ENCODE results near the gene OBI1.
"Not testable (repeated sequence)": the region's sequence is repeated elsewhere in the genome, so short reads cannot be mapped to it uniquely, and the experiment has no call there.

Gene OBI1

DNA sequence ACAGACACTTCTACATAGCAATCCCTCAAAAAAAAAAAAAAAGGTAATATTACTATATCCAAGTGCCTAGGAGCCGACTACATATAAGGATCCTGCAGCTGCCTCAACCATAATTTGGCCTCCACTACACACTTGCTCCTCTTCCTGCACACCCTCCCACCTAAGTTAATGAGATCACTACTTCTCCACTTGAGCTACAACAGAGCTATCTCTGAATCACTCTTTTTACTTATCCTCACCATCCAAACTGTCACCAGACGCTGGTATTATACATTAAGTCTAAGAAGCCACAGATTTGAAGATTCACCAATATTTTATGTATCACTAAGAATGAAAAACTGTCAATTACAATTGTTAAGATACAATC lies 8.3 kb downstream of the OBI1 start:
- no peak for DNase-seq (ENCODE audit: low read depth)
- TF ChIP-seq, protein P1, sequence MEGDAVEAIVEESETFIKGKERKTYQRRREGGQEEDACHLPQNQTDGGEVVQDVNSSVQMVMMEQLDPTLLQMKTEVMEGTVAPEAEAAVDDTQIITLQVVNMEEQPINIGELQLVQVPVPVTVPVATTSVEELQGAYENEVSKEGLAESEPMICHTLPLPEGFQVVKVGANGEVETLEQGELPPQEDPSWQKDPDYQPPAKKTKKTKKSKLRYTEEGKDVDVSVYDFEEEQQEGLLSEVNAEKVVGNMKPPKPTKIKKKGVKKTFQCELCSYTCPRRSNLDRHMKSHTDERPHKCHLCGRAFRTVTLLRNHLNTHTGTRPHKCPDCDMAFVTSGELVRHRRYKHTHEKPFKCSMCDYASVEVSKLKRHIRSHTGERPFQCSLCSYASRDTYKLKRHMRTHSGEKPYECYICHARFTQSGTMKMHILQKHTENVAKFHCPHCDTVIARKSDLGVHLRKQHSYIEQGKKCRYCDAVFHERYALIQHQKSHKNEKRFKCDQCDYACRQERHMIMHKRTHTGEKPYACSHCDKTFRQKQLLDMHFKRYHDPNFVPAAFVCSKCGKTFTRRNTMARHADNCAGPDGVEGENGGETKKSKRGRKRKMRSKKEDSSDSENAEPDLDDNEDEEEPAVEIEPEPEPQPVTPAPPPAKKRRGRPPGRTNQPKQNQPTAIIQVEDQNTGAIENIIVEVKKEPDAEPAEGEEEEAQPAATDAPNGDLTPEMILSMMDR (IDR thresholded peaks at IDR 0.05; ENCODE audit: control insufficient read depth, insufficient read depth, low read depth, low read length, missing control alignments): no peak
- no peak overlapping the region for H3K4me3 ChIP-seq (ENCODE audit: control insufficient read depth, low read depth, low read length)

DNA sequence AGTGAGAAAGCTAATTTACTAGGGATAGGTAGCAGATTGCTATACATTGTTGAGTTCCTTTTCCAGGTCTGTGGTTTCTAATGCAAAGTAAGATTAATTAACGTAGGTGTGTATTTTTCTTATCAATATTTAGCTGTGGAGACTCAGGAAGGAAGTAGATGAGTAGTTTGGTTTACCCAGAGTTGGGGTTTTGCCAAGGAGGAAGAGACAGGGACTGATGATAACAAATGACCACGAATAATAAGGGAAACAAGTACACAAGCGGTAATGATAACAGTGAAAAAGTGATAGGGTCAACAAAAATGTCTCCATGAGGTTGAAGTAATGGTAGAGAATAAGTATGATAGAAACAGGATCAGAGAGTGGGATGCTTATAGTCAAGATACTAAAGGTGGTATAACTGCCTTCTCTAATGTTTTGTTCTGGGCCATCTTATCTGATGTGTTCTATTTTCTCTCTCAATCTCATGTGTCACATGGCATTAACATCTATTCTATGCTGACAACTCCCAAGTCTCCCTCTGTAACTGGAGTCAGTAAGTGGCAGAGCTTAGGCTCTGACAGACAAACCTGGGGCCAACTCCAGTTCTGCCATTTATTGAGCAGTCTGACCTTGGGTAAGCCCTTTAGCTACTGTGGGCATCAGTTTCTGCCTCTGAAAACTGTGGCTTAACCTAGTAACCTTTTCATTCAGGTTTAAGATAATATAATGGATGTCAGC lies 8.8 kb downstream of the OBI1 start:
- no peak for DNase-seq (ENCODE audit: low read depth)
- H3K4me3 ChIP-seq (ENCODE audit: control insufficient read depth, low read depth, low read length): no peak overlapping the region
- TF ChIP-seq, protein P1 (IDR thresholded peaks at IDR 0.05; ENCODE audit: control insufficient read depth, insufficient read depth, low read depth, low read length, missing control alignments): no peak

DNA sequence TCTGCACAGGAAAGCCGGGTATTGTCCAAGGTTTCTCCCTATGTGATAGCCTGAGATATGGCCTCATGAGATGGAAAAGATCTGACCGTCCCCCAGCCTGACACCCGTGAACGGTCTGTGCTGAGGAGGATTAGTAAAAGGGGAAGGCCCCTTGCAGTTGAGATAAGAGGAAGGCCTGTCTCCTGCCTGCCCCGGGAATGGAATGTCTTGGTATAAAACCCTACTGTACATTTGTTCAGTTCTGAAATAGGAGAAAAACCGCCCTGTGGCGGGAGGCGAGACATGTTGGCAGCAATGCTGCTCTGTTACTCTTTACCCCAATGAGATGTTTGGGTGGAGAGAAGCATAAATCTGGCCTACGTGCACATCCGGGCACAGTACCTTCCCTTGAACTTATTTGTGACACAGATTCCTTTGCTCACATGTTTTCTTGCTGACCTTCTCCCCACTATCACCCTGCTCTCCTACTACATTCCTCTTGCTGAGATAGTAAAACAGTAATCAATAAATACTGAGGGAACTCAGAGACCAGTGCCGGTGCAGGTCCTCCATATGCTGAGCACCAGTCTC lies 11.8 kb downstream of the OBI1 start:
- not testable (repeated sequence) for DNase-seq (ENCODE audit: low read depth); H3K4me3 ChIP-seq (ENCODE audit: control insufficient read depth, low read depth, low read length)

DNA sequence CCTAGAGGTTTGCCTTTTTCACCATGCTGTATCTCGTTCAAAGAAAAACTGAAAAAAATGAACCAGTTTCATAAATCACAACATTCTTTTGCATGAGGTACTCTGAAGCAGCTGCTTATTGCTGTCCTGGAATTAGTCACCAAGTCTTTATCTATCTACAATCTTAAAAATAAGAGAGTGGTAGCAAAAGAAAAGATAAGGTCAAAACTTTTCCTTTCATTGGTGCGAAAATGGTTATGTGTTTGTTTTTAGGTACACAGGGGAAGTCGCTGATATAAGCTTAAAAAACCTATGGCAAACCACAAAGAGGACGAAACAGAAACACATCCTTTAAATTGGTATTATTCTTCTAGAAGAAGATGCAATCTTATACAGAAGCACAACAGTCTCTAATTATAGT lies 20.7 kb downstream of the OBI1 start:
- no peak for DNase-seq (ENCODE audit: low read depth)
- TF ChIP-seq, protein P1 (IDR thresholded peaks at IDR 0.05; ENCODE audit: control insufficient read depth, insufficient read depth, low read depth, low read length, missing control alignments): no peak
- H3K4me3 ChIP-seq (ENCODE audit: control insufficient read depth, low read depth, low read length): no peak overlapping the region

DNA sequence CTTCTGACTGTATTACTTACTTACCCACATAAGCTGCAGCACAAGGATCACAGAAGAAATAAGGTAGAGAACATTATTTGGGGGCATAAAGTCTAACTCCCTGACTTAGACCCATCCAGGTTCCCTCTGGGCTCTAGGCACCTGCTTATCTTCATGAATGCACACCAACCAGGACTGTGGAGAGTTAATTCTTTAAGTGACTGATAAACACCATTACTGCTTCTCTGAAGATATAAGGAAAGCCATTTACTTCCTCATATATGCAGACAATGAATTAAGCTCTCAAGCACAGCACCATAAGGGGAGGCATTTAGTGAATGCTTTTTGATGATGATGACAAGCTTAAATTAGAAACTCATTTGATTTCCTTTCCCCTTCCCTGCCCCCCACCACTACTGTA lies 22.5 kb downstream of the OBI1 start:
- no peak for DNase-seq (ENCODE audit: low read depth)
- TF ChIP-seq, protein P1 (IDR thresholded peaks at IDR 0.05; ENCODE audit: control insufficient read depth, insufficient read depth, low read depth, low read length, missing control alignments): no peak
- no peak overlapping the region for H3K4me3 ChIP-seq (ENCODE audit: control insufficient read depth, low read depth, low read length)

DNA sequence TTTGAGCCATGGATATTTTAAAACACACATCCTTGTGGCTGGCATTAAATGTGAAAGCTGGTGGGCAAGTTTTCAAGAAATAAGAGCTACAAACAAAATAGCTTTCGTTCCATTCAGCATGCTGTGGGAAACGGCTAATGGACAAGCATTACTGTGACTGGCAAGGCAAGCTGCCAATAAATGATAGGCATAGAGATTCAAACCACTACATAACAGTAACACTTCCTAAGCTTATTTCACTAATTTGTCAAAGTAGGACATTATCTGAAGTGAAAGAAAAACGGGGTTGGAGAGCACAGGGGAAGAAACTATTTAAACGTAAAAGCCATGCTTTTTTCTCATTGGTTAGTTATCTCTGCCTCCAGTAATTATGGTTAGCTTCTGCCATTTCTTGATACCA lies 26.0 kb downstream of the OBI1 start:
- TF ChIP-seq, protein P1 (IDR thresholded peaks at IDR 0.05; ENCODE audit: control insufficient read depth, insufficient read depth, low read depth, low read length, missing control alignments): no peak
- H3K4me3 ChIP-seq (ENCODE audit: control insufficient read depth, low read depth, low read length): no peak overlapping the region
- DNase-seq (ENCODE audit: low read depth): no peak

DNA sequence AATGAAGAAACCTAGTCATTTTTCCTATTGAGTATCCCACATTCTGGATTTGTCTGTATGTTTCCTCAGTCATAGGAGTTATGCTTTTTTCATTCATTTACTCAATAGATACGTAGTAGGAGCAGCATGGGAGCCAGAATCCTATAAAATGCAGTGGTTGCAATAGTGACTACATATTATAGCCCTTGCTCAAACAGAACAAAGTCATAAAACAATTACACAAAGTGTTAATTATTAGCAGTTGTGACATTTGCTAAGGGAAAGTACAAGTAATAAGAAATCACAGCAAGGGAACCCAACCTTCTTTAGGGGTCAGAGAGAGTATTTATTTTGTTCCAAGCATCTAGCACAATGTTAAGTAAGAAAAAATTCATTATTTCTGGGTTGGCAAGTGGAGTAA lies 27.9 kb downstream of the OBI1 start:
- TF ChIP-seq, protein P1 (IDR thresholded peaks at IDR 0.05; ENCODE audit: control insufficient read depth, insufficient read depth, low read depth, low read length, missing control alignments): no peak
- no peak overlapping the region for H3K4me3 ChIP-seq (ENCODE audit: control insufficient read depth, low read depth, low read length)
- DNase-seq (ENCODE audit: low read depth): no peak
